IMR-90 (cell line): ENCODE results near the gene PRKAG2. TPM values are rescaled to one million over a fixed set of nuclear protein-coding genes. Genes with fewer than 3 reads are reported as not detected.

Experiments
- ATAC-seq: fragments of 200-7000 bp; cut with Tn5 transposase; 2 replicates; pipeline ENCODE4 v1.9.1; 2020; ENCODE audit warnings: low read depth, mild to moderate bottlenecking, moderate library complexity
- BruUV-seq: library from RNA; stranded (reverse); fragments of 400-500 nt; replicated peaks from 2 replicates; lab custom pipeline; 2021; lab: Mats Ljungman, UMichigan
- CTCF ChIA-PET: fragments of 300-600 bp; formaldehyde crosslinking; extraction: SDS; loops from one replicate; lab custom pipeline; 2021; ENCODE audit warnings: antibody characterized with exemption; lab: Yijun Ruan, JAX
- POLR2A ChIA-PET: fragments of 300-600 bp; sonication (Branson Sonifier 250); formaldehyde crosslinking; loops from one replicate; lab custom pipeline; 2022; ENCODE audit warnings: antibody characterized with exemption; ENCODE audit not compliant: unreplicated experiment; lab: Charles Lee
- DNase-seq: peaks from one replicate; pipeline ENCODE4 v3.0.0; 2013
- H2AFZ ChIP-seq: replicated peaks from 2 replicates; pipeline ENCODE3; 2013; ENCODE audit warnings: low read length, mild to moderate bottlenecking; ENCODE audit not compliant: poor library complexity
- H2AK5ac ChIP-seq: 2 replicates; pipeline ENCODE4 v1.6.1; 2013; ENCODE audit warnings: low read depth, low read length, inconsistent platforms
- H2AK9ac ChIP-seq: replicated peaks from 2 replicates; pipeline ENCODE3; 2013; ENCODE audit warnings: mild to moderate bottlenecking, low read depth, low read length, moderate library complexity; ENCODE audit not compliant: poor library complexity
- H2BK120ac ChIP-seq: 2 replicates; pipeline ENCODE4 v1.6.1; 2013; ENCODE audit warnings: low read depth, low read length, inconsistent platforms
- H2BK15ac ChIP-seq: 3 replicates; pipeline ENCODE4 v1.6.1; 2013; ENCODE audit warnings: low read depth, low read length, inconsistent platforms
- H2BK20ac ChIP-seq: 2 replicates; pipeline ENCODE4 v1.6.1; 2013; ENCODE audit warnings: low read depth, mild to moderate bottlenecking, inconsistent platforms, low read length, moderate library complexity
- H2BK5ac ChIP-seq: 2 replicates; pipeline ENCODE4 v1.6.1; 2013; ENCODE audit warnings: mild to moderate bottlenecking, low read depth, low read length, inconsistent platforms; ENCODE audit not compliant: poor library complexity, severe bottlenecking
- H3K14ac ChIP-seq: replicated peaks from 2 replicates; pipeline ENCODE4 v1.6.1; 2013; ENCODE audit warnings: low read depth, low read length, inconsistent platforms
- H3K18ac ChIP-seq: 2 replicates; pipeline ENCODE4 v1.6.1; 2013; ENCODE audit warnings: low read depth, low read length, control low read depth
- H3K23ac ChIP-seq: 2 replicates; pipeline ENCODE4 v1.6.1; 2013; ENCODE audit warnings: low read depth, low read length, inconsistent platforms
- H3K27ac ChIP-seq: 2 replicates; pipeline ENCODE4 v1.5.1; 2013; ENCODE audit warnings: mild to moderate bottlenecking, control low read depth, low read length; ENCODE audit not compliant: insufficient read depth
- H3K27me3 ChIP-seq: 2 replicates; pipeline ENCODE4 v1.6.1; 2013; ENCODE audit warnings: low read length; ENCODE audit not compliant: control insufficient read depth, insufficient read depth
- H3K36me3 ChIP-seq: 2 replicates; pipeline ENCODE4 v1.6.1; 2013; ENCODE audit warnings: low read length, mixed read lengths; ENCODE audit not compliant: control insufficient read depth, insufficient read depth
- H3K4ac ChIP-seq: 2 replicates; pipeline ENCODE4 v1.6.1; 2013; ENCODE audit warnings: low read depth, low read length, inconsistent platforms
- H3K4me1 ChIP-seq: 2 replicates; pipeline ENCODE4 v1.6.1; 2013; ENCODE audit warnings: low read length, mixed read lengths; ENCODE audit not compliant: control insufficient read depth, insufficient read depth
- H3K4me2 ChIP-seq: 2 replicates; pipeline ENCODE4 v1.6.1; 2013; ENCODE audit warnings: low read depth, mild to moderate bottlenecking, control low read depth, low read length, moderate library complexity
- H3K4me3 ChIP-seq: 2 replicates; pipeline ENCODE4 v1.5.1; 2013; ENCODE audit warnings: low read depth, mild to moderate bottlenecking, control low read depth, low read length, moderate library complexity; ENCODE audit not compliant: insufficient read depth
- H3K56ac ChIP-seq: 2 replicates; pipeline ENCODE4 v1.6.1; 2013; ENCODE audit warnings: low read length, inconsistent platforms; ENCODE audit not compliant: insufficient read depth; ENCODE audit errors: extremely low read depth
- H3K79me1 ChIP-seq, 2 experiments: 2 replicates each; pipeline ENCODE4 v1.6.1; 2013; ENCODE audit warnings: low read length in 2 of 2, inconsistent platforms in 1 of 2, low read depth in 1 of 2
- H3K9ac ChIP-seq: 2 replicates; pipeline ENCODE4 v1.6.1; 2013; ENCODE audit warnings: low read depth, low read length, control low read depth
- H3K9me1 ChIP-seq: 2 replicates; pipeline ENCODE4 v1.6.1; 2013; ENCODE audit warnings: low read length, inconsistent platforms; ENCODE audit not compliant: insufficient read depth
- H3K9me3 ChIP-seq: 2 replicates; pipeline ENCODE4 v1.6.1; 2013; ENCODE audit warnings: low read length; ENCODE audit not compliant: control insufficient read depth, insufficient read depth
- H4K20me1 ChIP-seq: 2 replicates; pipeline ENCODE4 v1.6.1; 2013; ENCODE audit warnings: low read length, inconsistent platforms; ENCODE audit not compliant: insufficient read depth
- H4K5ac ChIP-seq: 2 replicates; pipeline ENCODE4 v1.6.1; 2013; ENCODE audit warnings: mild to moderate bottlenecking, low read depth, low read length, control low read depth
- H4K8ac ChIP-seq, 2 experiments: 2 replicates each; pipeline ENCODE4 v1.6.1; 2013; ENCODE audit warnings: low read depth in 2 of 2, low read length in 2 of 2, control low read depth in 1 of 2, inconsistent platforms in 1 of 2
- H4K91ac ChIP-seq: 2 replicates; pipeline ENCODE4 v1.6.1; 2013; ENCODE audit warnings: low read depth, low read length, inconsistent platforms; ENCODE audit not compliant: insufficient read depth
- BHLHE40 ChIP-seq: fragments of 150-350 bp; IDR thresholded peaks from 2 replicates; pipeline ENCODE4 v1.6.1; 2016; ENCODE audit warnings: mild to moderate bottlenecking, low read depth, low read length
- CEBPB ChIP-seq: IDR thresholded peaks from 2 replicates; pipeline ENCODE4 v1.6.1; 2012; ENCODE audit warnings: low read depth, low read length, improper control_type of control experiment
- CTCF ChIP-seq: conservative IDR thresholded peaks from 2 replicates; pipeline ENCODE4 v1.5.1; 2012; ENCODE audit warnings: mild to moderate bottlenecking, low read depth, low read length, improper control_type of control experiment
- ELK1 ChIP-seq: fragments of 150-350 bp; IDR thresholded peaks from 2 replicates; pipeline ENCODE4 v1.6.1; 2016; ENCODE audit warnings: low read depth, mild to moderate bottlenecking, low read length, moderate library complexity, borderline replicate concordance
- FOS ChIP-seq: fragments of 150-350 bp; IDR thresholded peaks from 2 replicates; pipeline ENCODE4 v1.6.1; 2016; ENCODE audit warnings: low read depth, low read length
- MAZ ChIP-seq: IDR thresholded peaks from 2 replicates; pipeline ENCODE4 v1.6.1; 2012; ENCODE audit warnings: low read depth, mild to moderate bottlenecking, low read length, improper control_type of control experiment, moderate library complexity, borderline replicate concordance
- MXI1 ChIP-seq: IDR thresholded peaks from 2 replicates; pipeline ENCODE4 v1.6.1; 2012; ENCODE audit warnings: low read depth, mild to moderate bottlenecking, low read length, moderate library complexity, borderline replicate concordance
- NFE2L2 ChIP-seq: fragments of 150-350 bp; IDR thresholded peaks from 2 replicates; pipeline ENCODE4 v1.6.1; 2016; ENCODE audit warnings: low read depth, mild to moderate bottlenecking, low read length
- RCOR1 ChIP-seq: IDR thresholded peaks from 2 replicates; pipeline ENCODE4 v1.6.1; 2012; ENCODE audit warnings: mild to moderate bottlenecking, low read length, improper control_type of control experiment; ENCODE audit not compliant: insufficient replicate concordance
- RFX5 ChIP-seq: IDR thresholded peaks from 2 replicates; pipeline ENCODE4 v1.8.0; 2012; ENCODE audit warnings: low read depth, mild to moderate bottlenecking, low read length, moderate library complexity
- SMC3 ChIP-seq: fragments of 150-350 bp; IDR thresholded peaks from 2 replicates; pipeline ENCODE4 v1.6.1; 2016; ENCODE audit warnings: low read depth, mild to moderate bottlenecking, antibody characterized with exemption, low read length, moderate library complexity
- USF2 ChIP-seq: fragments of 150-350 bp; IDR thresholded peaks from 2 replicates; pipeline ENCODE4 v1.6.1; 2017; ENCODE audit warnings: mild to moderate bottlenecking, antibody characterized with exemption, low read length, low read depth
- WGBS, 2 experiments: methylation state at CpG; one replicate each; pipeline versions ENCODE4 v1.1.5 to v1.1.7; 2013; ENCODE audit warnings: missing lambda C conversion rate in 2 of 2; ENCODE audit not compliant: insufficient read length in 1 of 2; ENCODE audit errors: extremely low coverage in 2 of 2; 5-methylcytosine and 5-hydroxymethylcytosine counted together
- dilution Hi-C: fragments of 300-500 bp; cut with HindIII; formaldehyde crosslinking; loops from one replicate; pipeline ENCODE4 v1.14.3; 2018; ENCODE audit warnings: low sequenced_read_pairs; ENCODE audit not compliant: unreplicated experiment
- in situ Hi-C: fragments of 300-500 bp; cut with MboI; formaldehyde crosslinking; loops from 3 replicates; pipeline ENCODE4 v1.14.3; 2019; ENCODE audit warnings: low sequenced_read_pairs, inconsistent platforms, mixed read lengths
- intact Hi-C: fragments of 100-400 bp; cut with micrococcal nuclease; formaldehyde crosslinking; loops from 2 replicates; pipeline ENCODE4 v1.10.0; 2022
- polyA plus RNA-seq, 3 experiments: library from polyadenylated mRNA; depleted of rRNA; stranded (reverse); fragments of >200 nt; gene quantifications; 2 replicates each; pipeline ENCODE4 v1.2.3, GENCODE V29; 2012; ENCODE audit warnings: low replicate concordance in 1 of 3
- total RNA-seq: library from RNA; depleted of rRNA; stranded (reverse); fragments of >200 nt; gene quantifications from 2 replicates; pipeline ENCODE4 v1.2.3, GENCODE V29; 2012

PRKAG2 gene
- total and polyA plus RNA-seq, 2 of the 4 experiments (the other 2 are of a cell fraction): 15.4 to 21.6 TPM

GRCh38 chr7:151923097-151923876, 46.4 kb upstream of the PRKAG2 start (continued):
- no peak for TF ChIP-seq BHLHE40

- ATAC-seq (no peak), DNase-seq (no peak)
- no peak overlapping the region for H3K18ac ChIP-seq
- 49% methylated on average over 6 of the region's 13 CpGs; no CpG with 5 or more reads in 1 of the 2 experiments for WGBS, 2 experiments
- no peak overlapping the region for H2BK5ac ChIP-seq
- no peak overlapping the region for H2BK15ac ChIP-seq
- in situ Hi-C loops (no loop called here), dilution Hi-C loops (no loop called here), intact Hi-C loops (no loop called here)
- H3K27me3 ChIP-seq: peaks cover 15% of the 10 kb centered on the region
- H2BK20ac ChIP-seq: no peak overlapping the region
- no peaks in the 10 kb centered on the region for H3K79me1 ChIP-seq
- H3K36me3 ChIP-seq: no peaks in the 10 kb centered on the region
- no peak overlapping the region for H2BK120ac ChIP-seq
- no peak overlapping the region for H3K14ac ChIP-seq
- no peaks in the 10 kb centered on the region for H3K9me3 ChIP-seq
- no peak overlapping the region for H2AFZ ChIP-seq
- no peak overlapping the region for H4K8ac ChIP-seq
- no peak overlapping the region for H3K4ac ChIP-seq
- POLR2A ChIA-PET: no interaction called here
- H4K20me1 ChIP-seq: no peaks in the 10 kb centered on the region
- no peak overlapping the region for H2AK5ac ChIP-seq
- CTCF ChIA-PET: no interaction called here
- no peak overlapping the region for H2AK9ac ChIP-seq
- H3K23ac ChIP-seq: no peak overlapping the region
- no peak overlapping the region for H4K91ac ChIP-seq
- no peak overlapping the region for H3K4me3 ChIP-seq
- no peak overlapping the region for H4K5ac ChIP-seq
- no peak overlapping the region for H3K56ac ChIP-seq
- no peak overlapping the region for H3K27ac ChIP-seq
- H3K9ac ChIP-seq: no peak overlapping the region
- BruUV-seq: no TSS peak
- H3K4me2 ChIP-seq: no peak overlapping the region
- no peaks in the 10 kb centered on the region for H3K4me1 ChIP-seq
- no peaks in the 10 kb centered on the region for H3K9me1 ChIP-seq
- no peak for TF ChIP-seq MAZ
- no peak for TF ChIP-seq NFE2L2
- no peak for TF ChIP-seq SMC3
- TF ChIP-seq CEBPB: no peak
- TF ChIP-seq ELK1: no peak
- no peak for TF ChIP-seq RFX5
- no peak for TF ChIP-seq MXI1
- TF ChIP-seq CTCF: no peak
- no peak for TF ChIP-seq FOS
- no peak for TF ChIP-seq BHLHE40
- no peak for TF ChIP-seq USF2
- no peak for TF ChIP-seq RCOR1
Measured at GRCh38 chr7:151921451-151921850, 44.5 kb upstream of the PRKAG2 start.
